OCI-LY3 (cell line): ENCODE results near the gene TRPT1.

Experiments used
- EZH2phosphoT487 ChIP-seq: fragments of 200-600 bp; shearing (Covaris generic); IDR thresholded peaks from 2 replicates; pipeline ENCODE4 v1.6.1; 2018; ENCODE audit warnings: antibody characterized with exemption, mixed run types, low read depth
- TF ChIP-seq, protein P1 (sequence below): fragments of 200-600, 300-600 bp; sonication (generic); IDR thresholded peaks from 2 replicates; pipeline ENCODE4 v1.5.1; 2014; ENCODE audit warnings: antibody characterized with exemption, low read length, low read depth

DNA sequence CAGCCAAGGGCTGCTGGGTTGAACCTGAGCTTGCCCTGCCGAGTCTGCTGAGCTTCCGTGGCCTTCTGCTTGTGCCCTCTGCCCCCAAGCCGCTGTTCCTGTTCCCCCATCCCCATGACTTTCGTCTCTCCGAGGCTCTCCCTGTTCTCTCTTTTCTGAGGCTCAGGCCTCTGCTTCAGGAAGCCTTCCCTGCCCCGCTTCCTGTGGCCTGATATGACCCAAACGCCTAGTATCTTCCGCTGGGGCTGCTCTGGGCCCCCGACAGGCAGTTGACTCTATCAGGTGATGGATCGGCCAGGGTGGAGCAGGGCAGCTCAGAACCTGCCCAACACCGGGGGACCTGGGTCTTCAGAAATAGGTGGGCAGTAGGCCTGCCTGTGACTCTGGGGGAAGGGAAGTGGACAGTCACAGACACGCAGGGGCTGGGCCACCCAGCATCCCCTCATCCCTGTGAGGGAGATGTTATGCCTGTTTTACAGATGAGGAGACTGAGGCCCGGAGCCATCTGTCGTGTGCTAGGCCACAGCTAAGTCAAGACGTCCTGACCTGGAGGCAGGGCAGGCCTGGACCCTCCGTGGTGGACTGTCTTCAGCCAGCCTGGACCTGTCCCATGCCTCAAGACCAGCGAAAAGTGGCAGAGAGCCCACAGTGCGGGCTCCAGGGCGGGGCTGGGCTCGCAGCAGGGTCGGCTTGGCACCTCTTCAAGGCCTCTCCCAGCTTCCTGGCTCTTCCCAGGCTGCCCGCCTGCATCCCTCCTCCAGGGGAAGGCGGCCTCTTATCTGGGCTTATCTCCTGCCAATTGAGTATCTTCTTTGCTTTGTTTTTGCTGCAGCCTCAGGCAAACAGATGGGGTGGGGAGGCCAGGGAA, 42.3 kb upstream of the TRPT1 start:
- TF ChIP-seq EZH2phosphoT487, result no peak
- TF ChIP-seq, protein P1, sequence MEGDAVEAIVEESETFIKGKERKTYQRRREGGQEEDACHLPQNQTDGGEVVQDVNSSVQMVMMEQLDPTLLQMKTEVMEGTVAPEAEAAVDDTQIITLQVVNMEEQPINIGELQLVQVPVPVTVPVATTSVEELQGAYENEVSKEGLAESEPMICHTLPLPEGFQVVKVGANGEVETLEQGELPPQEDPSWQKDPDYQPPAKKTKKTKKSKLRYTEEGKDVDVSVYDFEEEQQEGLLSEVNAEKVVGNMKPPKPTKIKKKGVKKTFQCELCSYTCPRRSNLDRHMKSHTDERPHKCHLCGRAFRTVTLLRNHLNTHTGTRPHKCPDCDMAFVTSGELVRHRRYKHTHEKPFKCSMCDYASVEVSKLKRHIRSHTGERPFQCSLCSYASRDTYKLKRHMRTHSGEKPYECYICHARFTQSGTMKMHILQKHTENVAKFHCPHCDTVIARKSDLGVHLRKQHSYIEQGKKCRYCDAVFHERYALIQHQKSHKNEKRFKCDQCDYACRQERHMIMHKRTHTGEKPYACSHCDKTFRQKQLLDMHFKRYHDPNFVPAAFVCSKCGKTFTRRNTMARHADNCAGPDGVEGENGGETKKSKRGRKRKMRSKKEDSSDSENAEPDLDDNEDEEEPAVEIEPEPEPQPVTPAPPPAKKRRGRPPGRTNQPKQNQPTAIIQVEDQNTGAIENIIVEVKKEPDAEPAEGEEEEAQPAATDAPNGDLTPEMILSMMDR, result no peak
